ENCODE data around the gene ACTR2.
"Not testable (repeated sequence)": the region's sequence is repeated elsewhere in the genome, so short reads cannot be mapped to it uniquely, and the experiment has no call there.

The ACTR2 gene

DNA sequence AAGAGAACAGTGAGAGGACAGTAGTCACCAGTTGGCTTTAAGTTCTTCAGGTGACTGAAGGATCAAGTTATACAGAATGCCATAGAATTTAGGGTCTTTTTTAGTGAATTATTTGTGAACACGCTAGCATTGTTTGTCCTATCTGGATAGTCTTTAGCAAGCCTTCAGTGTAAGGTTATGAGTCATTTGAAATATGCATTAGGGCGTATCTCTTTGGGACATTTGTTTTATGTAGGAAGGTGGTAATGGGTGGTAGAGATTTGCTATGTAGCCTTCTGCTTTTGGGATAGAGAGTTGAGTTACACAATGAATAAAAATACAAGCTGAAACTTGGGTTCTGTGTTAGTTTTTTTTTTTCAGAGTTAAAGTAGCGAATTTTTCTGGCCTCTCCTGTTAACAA is 13.0 kb downstream of the ACTR2 start (continued):
- TF ChIP-seq, protein P1, sequence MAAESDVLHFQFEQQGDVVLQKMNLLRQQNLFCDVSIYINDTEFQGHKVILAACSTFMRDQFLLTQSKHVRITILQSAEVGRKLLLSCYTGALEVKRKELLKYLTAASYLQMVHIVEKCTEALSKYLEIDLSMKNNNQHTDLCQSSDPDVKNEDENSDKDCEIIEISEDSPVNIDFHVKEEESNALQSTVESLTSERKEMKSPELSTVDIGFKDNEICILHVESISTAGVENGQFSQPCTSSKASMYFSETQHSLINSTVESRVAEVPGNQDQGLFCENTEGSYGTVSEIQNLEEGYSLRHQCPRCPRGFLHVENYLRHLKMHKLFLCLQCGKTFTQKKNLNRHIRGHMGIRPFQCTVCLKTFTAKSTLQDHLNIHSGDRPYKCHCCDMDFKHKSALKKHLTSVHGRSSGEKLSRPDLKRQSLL (tag by site-specific recombination; IDR thresholded peaks at IDR 0.05) = no peak
- TF ChIP-seq, protein P2, sequence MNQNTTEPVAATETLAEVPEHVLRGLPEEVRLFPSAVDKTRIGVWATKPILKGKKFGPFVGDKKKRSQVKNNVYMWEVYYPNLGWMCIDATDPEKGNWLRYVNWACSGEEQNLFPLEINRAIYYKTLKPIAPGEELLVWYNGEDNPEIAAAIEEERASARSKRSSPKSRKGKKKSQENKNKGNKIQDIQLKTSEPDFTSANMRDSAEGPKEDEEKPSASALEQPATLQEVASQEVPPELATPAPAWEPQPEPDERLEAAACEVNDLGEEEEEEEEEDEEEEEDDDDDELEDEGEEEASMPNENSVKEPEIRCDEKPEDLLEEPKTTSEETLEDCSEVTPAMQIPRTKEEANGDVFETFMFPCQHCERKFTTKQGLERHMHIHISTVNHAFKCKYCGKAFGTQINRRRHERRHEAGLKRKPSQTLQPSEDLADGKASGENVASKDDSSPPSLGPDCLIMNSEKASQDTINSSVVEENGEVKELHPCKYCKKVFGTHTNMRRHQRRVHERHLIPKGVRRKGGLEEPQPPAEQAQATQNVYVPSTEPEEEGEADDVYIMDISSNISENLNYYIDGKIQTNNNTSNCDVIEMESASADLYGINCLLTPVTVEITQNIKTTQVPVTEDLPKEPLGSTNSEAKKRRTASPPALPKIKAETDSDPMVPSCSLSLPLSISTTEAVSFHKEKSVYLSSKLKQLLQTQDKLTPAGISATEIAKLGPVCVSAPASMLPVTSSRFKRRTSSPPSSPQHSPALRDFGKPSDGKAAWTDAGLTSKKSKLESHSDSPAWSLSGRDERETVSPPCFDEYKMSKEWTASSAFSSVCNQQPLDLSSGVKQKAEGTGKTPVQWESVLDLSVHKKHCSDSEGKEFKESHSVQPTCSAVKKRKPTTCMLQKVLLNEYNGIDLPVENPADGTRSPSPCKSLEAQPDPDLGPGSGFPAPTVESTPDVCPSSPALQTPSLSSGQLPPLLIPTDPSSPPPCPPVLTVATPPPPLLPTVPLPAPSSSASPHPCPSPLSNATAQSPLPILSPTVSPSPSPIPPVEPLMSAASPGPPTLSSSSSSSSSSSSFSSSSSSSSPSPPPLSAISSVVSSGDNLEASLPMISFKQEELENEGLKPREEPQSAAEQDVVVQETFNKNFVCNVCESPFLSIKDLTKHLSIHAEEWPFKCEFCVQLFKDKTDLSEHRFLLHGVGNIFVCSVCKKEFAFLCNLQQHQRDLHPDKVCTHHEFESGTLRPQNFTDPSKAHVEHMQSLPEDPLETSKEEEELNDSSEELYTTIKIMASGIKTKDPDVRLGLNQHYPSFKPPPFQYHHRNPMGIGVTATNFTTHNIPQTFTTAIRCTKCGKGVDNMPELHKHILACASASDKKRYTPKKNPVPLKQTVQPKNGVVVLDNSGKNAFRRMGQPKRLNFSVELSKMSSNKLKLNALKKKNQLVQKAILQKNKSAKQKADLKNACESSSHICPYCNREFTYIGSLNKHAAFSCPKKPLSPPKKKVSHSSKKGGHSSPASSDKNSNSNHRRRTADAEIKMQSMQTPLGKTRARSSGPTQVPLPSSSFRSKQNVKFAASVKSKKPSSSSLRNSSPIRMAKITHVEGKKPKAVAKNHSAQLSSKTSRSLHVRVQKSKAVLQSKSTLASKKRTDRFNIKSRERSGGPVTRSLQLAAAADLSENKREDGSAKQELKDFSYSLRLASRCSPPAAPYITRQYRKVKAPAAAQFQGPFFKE (tag by site-specific recombination; IDR thresholded peaks at IDR 0.05; ENCODE audit: borderline replicate concordance) = no peak
- TF ChIP-seq, protein P3, sequence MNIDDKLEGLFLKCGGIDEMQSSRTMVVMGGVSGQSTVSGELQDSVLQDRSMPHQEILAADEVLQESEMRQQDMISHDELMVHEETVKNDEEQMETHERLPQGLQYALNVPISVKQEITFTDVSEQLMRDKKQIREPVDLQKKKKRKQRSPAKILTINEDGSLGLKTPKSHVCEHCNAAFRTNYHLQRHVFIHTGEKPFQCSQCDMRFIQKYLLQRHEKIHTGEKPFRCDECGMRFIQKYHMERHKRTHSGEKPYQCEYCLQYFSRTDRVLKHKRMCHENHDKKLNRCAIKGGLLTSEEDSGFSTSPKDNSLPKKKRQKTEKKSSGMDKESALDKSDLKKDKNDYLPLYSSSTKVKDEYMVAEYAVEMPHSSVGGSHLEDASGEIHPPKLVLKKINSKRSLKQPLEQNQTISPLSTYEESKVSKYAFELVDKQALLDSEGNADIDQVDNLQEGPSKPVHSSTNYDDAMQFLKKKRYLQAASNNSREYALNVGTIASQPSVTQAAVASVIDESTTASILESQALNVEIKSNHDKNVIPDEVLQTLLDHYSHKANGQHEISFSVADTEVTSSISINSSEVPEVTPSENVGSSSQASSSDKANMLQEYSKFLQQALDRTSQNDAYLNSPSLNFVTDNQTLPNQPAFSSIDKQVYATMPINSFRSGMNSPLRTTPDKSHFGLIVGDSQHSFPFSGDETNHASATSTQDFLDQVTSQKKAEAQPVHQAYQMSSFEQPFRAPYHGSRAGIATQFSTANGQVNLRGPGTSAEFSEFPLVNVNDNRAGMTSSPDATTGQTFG (tag by site-specific recombination; IDR thresholded peaks at IDR 0.05; ENCODE audit: borderline replicate concordance) = no peak
- no peak for TF ChIP-seq GFI1B (tag by site-specific recombination; IDR thresholded peaks at IDR 0.05)

DNA sequence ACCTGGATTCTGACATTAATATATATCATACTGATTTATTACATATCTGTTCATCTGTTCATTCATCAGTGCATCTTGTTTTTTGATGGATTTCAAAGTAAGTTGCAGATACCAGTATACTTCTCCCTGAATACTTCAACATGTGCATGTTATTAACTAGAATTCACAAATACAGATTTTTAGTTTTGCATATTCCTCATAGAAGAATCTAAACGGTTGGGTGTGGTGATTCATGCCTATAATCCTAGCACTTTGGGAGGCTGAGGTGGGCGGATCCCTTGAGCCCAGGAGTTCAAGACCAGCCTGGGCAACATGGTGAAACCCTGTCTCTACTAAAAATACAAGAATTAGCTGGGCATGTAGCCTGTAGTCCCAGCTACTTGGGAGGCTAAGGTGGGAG is 16.8 kb downstream of the ACTR2 start:
- CTCF ChIA-PET = interaction anchor here (0.7 kb wide), 1 partner anchor 401 kb away, joined by 3 read pairs; no protein-coding TSS in a partner anchor
- POLR2A ChIA-PET = not testable (repeated sequence)
- peaks cover 47% of the 10 kb centered on the region in 2 experiments for H3K36me3 ChIP-seq (ENCODE audit: control insufficient read depth in 2 of 2, insufficient read depth in 1 of 2, low read length in 2 of 2)

DNA sequence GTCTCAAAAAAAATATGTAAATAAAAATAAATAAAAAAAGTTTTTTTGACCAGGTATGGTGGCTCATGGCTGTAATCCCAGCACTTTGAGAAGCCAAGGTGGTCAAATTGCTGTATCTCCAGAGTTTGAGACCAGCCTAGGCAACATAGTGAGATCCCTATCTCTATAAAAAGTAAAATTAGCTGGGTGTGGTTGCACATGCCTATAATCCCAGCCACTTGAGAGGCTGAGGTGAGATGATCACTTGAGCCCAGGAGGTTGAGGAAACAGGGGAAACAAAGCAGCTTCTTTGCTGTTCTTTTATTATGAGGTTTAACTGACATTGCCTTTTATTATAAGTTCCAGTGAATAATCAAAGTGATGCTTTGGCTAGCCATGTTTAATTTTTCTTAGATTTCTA is 25.0 kb downstream of the ACTR2 start:
- ChIA-PET POLR2A (no interaction called here), CTCF (interaction anchor here (1.1 kb wide), 1 partner anchor 12 kb away, joined by 3 read pairs; no protein-coding TSS in a partner anchor)
- H3K9me3 ChIP-seq (ENCODE audit: control insufficient read depth, insufficient read depth, low read depth, low read length) = no peaks in the 10 kb centered on the region
- H3K36me3 ChIP-seq (ENCODE audit: control insufficient read depth in 2 of 2, insufficient read depth in 1 of 2, low read length in 2 of 2) = peaks cover 30 to 49% of the 10 kb centered on the region in 2 experiments
- H3K4me1 ChIP-seq (ENCODE audit: control insufficient read depth, insufficient read depth, low read length) = no peaks in the 10 kb centered on the region
- no peak overlapping the region for H3K4me3 ChIP-seq (ENCODE audit: low read depth, low read length)
- H3K27ac ChIP-seq (ENCODE audit: extremely low read depth, low read depth, low read length) = no peak overlapping the region
- TF ChIP-seq OVOL3 (tag by site-specific recombination; IDR thresholded peaks at IDR 0.05) (no peak), FEZF1 (tag by site-specific recombination; IDR thresholded peaks at IDR 0.05) (0 out of 2 replicates have a peak, but pooled peaks have one; percentile 7), GLIS1 (tag by site-specific recombination; IDR thresholded peaks at IDR 0.05) (peak; percentile 40; the same call in 1 of the 2 replicates), ZNF169 (tag by site-specific recombination; IDR thresholded peaks at IDR 0.05) (no peak), ZNF274 (IDR thresholded peaks at IDR 0.05; ENCODE audit: low read length) (no peak), ZNF274 (tag by site-specific recombination; IDR thresholded peaks at IDR 0.05; ENCODE audit: borderline replicate concordance) (no peak), ZNF843 (tag by site-specific recombination; IDR thresholded peaks at IDR 0.05) (no peak)
- TF ChIP-seq, protein P2 (tag by site-specific recombination; IDR thresholded peaks at IDR 0.05; ENCODE audit: borderline replicate concordance) = no peak

More for the DNA sequence above, 16.8 kb downstream of the ACTR2 start:
- H3K4me1 ChIP-seq (ENCODE audit: control insufficient read depth, insufficient read depth, low read length); H3K27ac ChIP-seq (ENCODE audit: extremely low read depth, low read depth, low read length); H3K9me3 ChIP-seq (ENCODE audit: control insufficient read depth, insufficient read depth, low read depth, low read length); H3K4me3 ChIP-seq (ENCODE audit: low read depth, low read length): not testable (repeated sequence)
